ENCODE results near the gene OLFM2.
A peak's percentile ranks its signal among the peaks of the same experiment; 100 is the strongest.

OLFM2 gene

GRCh38 chr19:9906475-9907087, 29.7 kb downstream of the OLFM2 start:
- POLR2A ChIA-PET, result no interaction called here
- CTCF ChIA-PET, result no interaction called here

GRCh38 chr19:9903336-9903735, 33.0 kb downstream of the OLFM2 start:
- no peak overlapping the region for H3K4me3 ChIP-seq (ENCODE audit: low read depth, low read length)
- no peak for DNase-seq (ENCODE audit: low read depth, low spot score)
- ChIA-PET POLR2A (no interaction called here), CTCF (interaction anchor here (1.0 kb wide), 1 partner anchor 347 kb away, joined by 3 read pairs; no protein-coding TSS in a partner anchor)
- TF ChIP-seq, protein P1, sequence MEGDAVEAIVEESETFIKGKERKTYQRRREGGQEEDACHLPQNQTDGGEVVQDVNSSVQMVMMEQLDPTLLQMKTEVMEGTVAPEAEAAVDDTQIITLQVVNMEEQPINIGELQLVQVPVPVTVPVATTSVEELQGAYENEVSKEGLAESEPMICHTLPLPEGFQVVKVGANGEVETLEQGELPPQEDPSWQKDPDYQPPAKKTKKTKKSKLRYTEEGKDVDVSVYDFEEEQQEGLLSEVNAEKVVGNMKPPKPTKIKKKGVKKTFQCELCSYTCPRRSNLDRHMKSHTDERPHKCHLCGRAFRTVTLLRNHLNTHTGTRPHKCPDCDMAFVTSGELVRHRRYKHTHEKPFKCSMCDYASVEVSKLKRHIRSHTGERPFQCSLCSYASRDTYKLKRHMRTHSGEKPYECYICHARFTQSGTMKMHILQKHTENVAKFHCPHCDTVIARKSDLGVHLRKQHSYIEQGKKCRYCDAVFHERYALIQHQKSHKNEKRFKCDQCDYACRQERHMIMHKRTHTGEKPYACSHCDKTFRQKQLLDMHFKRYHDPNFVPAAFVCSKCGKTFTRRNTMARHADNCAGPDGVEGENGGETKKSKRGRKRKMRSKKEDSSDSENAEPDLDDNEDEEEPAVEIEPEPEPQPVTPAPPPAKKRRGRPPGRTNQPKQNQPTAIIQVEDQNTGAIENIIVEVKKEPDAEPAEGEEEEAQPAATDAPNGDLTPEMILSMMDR (IDR thresholded peaks at IDR 0.05; ENCODE audit: insufficient read depth, low read length, missing control alignments), result no peak

More at GRCh38 chr19:9906475-9907087, 29.7 kb downstream of the OLFM2 start:
- H3K4me3 ChIP-seq (ENCODE audit: low read depth, low read length), result no peak overlapping the region
- DNase-seq (ENCODE audit: low read depth, low spot score), result no peak
- TF ChIP-seq, protein P1 (IDR thresholded peaks at IDR 0.05; ENCODE audit: insufficient read depth, low read length, missing control alignments), result no peak

GRCh38 chr19:9901642-9902041, 34.7 kb downstream of the OLFM2 start:
- TF ChIP-seq, protein P1 (IDR thresholded peaks at IDR 0.05; ENCODE audit: insufficient read depth, low read length, missing control alignments), result no peak
- CTCF ChIA-PET, result no interaction called here
- H3K4me3 ChIP-seq (ENCODE audit: low read depth, low read length), result no peak overlapping the region
- no peak for DNase-seq (ENCODE audit: low read depth, low spot score)
- POLR2A ChIA-PET, result no interaction called here

GRCh38 chr19:9901020-9901419, 35.3 kb downstream of the OLFM2 start:
- TF ChIP-seq, protein P1 (IDR thresholded peaks at IDR 0.05; ENCODE audit: insufficient read depth, low read length, missing control alignments), result no peak
- DNase-seq (ENCODE audit: low read depth, low spot score), result no peak
- H3K4me3 ChIP-seq (ENCODE audit: low read depth, low read length), result no peak overlapping the region
- ChIA-PET CTCF (no interaction called here), POLR2A (no interaction called here)

DNA sequence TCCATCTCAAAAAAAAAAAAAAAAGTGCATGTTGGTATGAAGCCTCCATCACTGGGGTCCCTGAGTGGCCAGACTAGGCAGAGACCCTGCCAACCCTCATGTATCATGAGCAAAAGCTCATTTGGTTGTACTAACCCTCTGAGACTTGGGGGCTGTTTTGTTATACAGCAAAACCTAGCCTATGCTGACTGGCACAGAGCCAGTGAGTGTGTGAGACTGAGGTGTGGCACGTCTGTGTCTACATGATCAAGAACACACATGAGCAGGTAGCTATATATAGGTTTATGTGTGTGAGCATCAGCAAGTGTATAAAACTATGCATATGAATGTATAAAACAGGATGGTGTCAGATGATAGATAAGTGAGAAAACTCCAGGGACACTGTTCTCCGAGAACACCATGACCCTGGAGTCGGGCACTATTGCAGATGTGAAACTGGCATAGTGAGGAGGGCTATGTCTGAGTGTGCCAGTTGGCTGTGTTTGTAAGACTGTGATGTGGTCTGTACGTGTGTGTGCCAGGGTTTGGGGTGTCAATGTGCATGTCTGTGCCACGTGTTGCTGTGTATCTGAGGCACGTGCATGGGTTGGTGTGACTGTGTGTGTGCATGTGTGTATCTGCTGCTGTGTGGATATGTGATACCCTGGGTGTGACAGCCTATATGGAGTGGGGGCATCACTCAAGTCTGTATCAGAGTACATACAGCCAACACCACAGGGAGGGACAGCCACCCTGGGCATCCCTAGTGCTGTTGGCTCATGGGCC, 44.5 kb downstream of the OLFM2 start:
- CTCF ChIA-PET, result no interaction called here
- TF ChIP-seq, protein P1 (IDR thresholded peaks at IDR 0.05; ENCODE audit: insufficient read depth, low read length, missing control alignments), result no peak
- no peak overlapping the region for H3K4me3 ChIP-seq (ENCODE audit: low read depth, low read length)
- no peak for DNase-seq (ENCODE audit: low read depth, low spot score)
- POLR2A ChIA-PET, result no interaction called here

- TF ChIP-seq, protein P1 (IDR thresholded peaks at IDR 0.05; ENCODE audit: insufficient read depth, low read length, missing control alignments), result peak; percentile 23
- no peak for DNase-seq (ENCODE audit: low read depth, low spot score)
- no peak overlapping the region for H3K4me3 ChIP-seq (ENCODE audit: low read depth, low read length)
- CTCF ChIA-PET, result interaction anchor here (0.8 to 3.5 kb wide), 3 partner anchors 10 to 17 kb away, joined by 3 to 17 read pairs (median 9); no protein-coding TSS in a partner anchor
- POLR2A ChIA-PET, result no interaction called here
These were observed 51.2 kb downstream of the OLFM2 start for GRCh38 chr19:9885077-9885552.
